Measurements from ENCODE around the gene MMP2. TPM values are rescaled to one million over a fixed set of nuclear protein-coding genes. Genes with fewer than 3 reads are reported as not detected.

MMP2 gene
- total RNA-seq, 8 experiments from 2014 or later = 7.4 to 741 (median 94.4) TPM

GRCh38 chr16:55471448-55472097, 7.4 kb upstream of the MMP2 start:
- H3K27ac ChIP-seq = no peak overlapping the region
- WGBS, 10 experiments = 0 to 100% (median 83%) methylated on average over 1 to 4 of the region's 4 CpGs; no CpG with 5 or more reads in 1 of the 10 experiments
- H3K4me1 ChIP-seq (replicated peaks in 1 of 2) = no peaks in the 10 kb centered on the region
- no peak overlapping the region for H3K4me3 ChIP-seq
- in situ Hi-C loops (cut with MboI; ENCODE audit: low pct_unique_long_range_greater_than_20kb in 2 of 9, low sequenced_read_pairs in 9 of 9, unreplicated experiment in 9 of 9) = loop anchor here in 7 of 9 experiments (25.0 kb wide), 3 partner anchors 91 to 366 kb away; partner anchors contain the start of genes CES1 (in 7 of the 7) and CAPNS2 (in 1 of the 7)
- peak in 2 of 8 experiments; percentile 41 to 52 for ATAC-seq (replicated peaks in 6 of 8)

GRCh38 chr16:55473587-55473986, 5.4 kb upstream of the MMP2 start:
- Histone ChIP-seq H3K27ac (no peak overlapping the region), H3K4me1 (replicated peaks in 1 of 2) (no peaks in the 10 kb centered on the region), H3K4me3 (no peak overlapping the region)
- in situ Hi-C loops (cut with MboI; ENCODE audit: low pct_unique_long_range_greater_than_20kb in 2 of 9, low sequenced_read_pairs in 9 of 9, unreplicated experiment in 9 of 9) = loop anchor here in 7 of 9 experiments (25.0 kb wide), 3 partner anchors 89 to 364 kb away; partner anchors contain the start of genes CES1 (in 7 of the 7) and CAPNS2 (in 1 of the 7)
- WGBS, 10 experiments = 90 to 100% (median 100%) methylated on average over 2 of the region's 2 CpGs; no CpG with 5 or more reads in 2 of the 10 experiments
- no peak for ATAC-seq (replicated peaks in 6 of 8)

- Histone ChIP-seq H3K27ac (no peak overlapping the region), H3K4me1 (replicated peaks in 1 of 2) (no peaks in the 10 kb centered on the region), H3K4me3 (no peak overlapping the region)
- WGBS, 10 experiments = 58 to 100% (median 77%) methylated on average over 1 to 2 of the region's 3 CpGs; no CpG with 5 or more reads in 4 of the 10 experiments
- in situ Hi-C loops (cut with MboI; ENCODE audit: low pct_unique_long_range_greater_than_20kb in 2 of 9, low sequenced_read_pairs in 9 of 9, unreplicated experiment in 9 of 9) = loop anchor here in 7 of 9 experiments (25.0 kb wide), 3 partner anchors 87 to 362 kb away; partner anchors contain the start of genes CES1 (in 7 of the 7) and CAPNS2 (in 1 of the 7)
- no peak for ATAC-seq (replicated peaks in 6 of 8)
Observed at GRCh38 chr16:55474821-55475220, 4.2 kb upstream of the MMP2 start.

- in situ Hi-C loops (cut with MboI; ENCODE audit: low pct_unique_long_range_greater_than_20kb in 2 of 9, low sequenced_read_pairs in 9 of 9, unreplicated experiment in 9 of 9) = no loop called here
- Histone ChIP-seq H3K27ac (no peak overlapping the region), H3K4me1 (replicated peaks in 1 of 2) (peaks cover 5% of the 10 kb centered on the region in 2 donors), H3K4me3 (no peak overlapping the region)
- peak in 1 of 8 experiments; percentile 51 for ATAC-seq (replicated peaks in 6 of 8)
- WGBS, 10 experiments = 13 to 76% (median 40%) methylated on average over 1 to 5 of the region's 5 CpGs; no CpG with 5 or more reads in 3 of the 10 experiments
Observed at GRCh38 chr16:55475919-55476318, 3.1 kb upstream of the MMP2 start.

GRCh38 chr16:55476625-55477533, 2.1 kb upstream of the MMP2 start:
- Histone ChIP-seq H3K4me3 (no peak overlapping the region), H3K27ac (no peak overlapping the region), H3K4me1 (replicated peaks in 1 of 2) (peaks cover 7 to 12% of the 10 kb centered on the region in 2 donors)
- no peak for ATAC-seq (replicated peaks in 6 of 8)
- WGBS, 10 experiments = 33 to 100% (median 87%) methylated on average over 1 to 5 of the region's 6 CpGs; no CpG with 5 or more reads in 2 of the 10 experiments
- in situ Hi-C loops (cut with MboI; ENCODE audit: low pct_unique_long_range_greater_than_20kb in 2 of 9, low sequenced_read_pairs in 9 of 9, unreplicated experiment in 9 of 9) = no loop called here

GRCh38 chr16:55477736-55478135, 1.3 kb upstream of the MMP2 start:
- WGBS, 10 experiments = 86 to 100% (median 100%) methylated on average over 1 to 3 of the region's 3 CpGs; no CpG with 5 or more reads in 3 of the 10 experiments
- Histone ChIP-seq H3K4me3 (no peak overlapping the region), H3K27ac (no peak overlapping the region), H3K4me1 (replicated peaks in 1 of 2) (peaks cover 7 to 12% of the 10 kb centered on the region in 2 donors)
- no peak for ATAC-seq (replicated peaks in 6 of 8)
- in situ Hi-C loops (cut with MboI; ENCODE audit: low pct_unique_long_range_greater_than_20kb in 2 of 9, low sequenced_read_pairs in 9 of 9, unreplicated experiment in 9 of 9) = no loop called here

GRCh38 chr16:55479430-55480140, 587 bp downstream of the MMP2 start:
- ATAC-seq (replicated peaks in 6 of 8) = peak; percentile 1 to 85 (median 76)
- peaks cover 7 to 12% of the 10 kb centered on the region in 2 donors for H3K4me1 ChIP-seq (replicated peaks in 1 of 2)
- H3K4me3 ChIP-seq = peak overlapping the region; percentile 38 to 76 (median 44)
- in situ Hi-C loops (cut with MboI; ENCODE audit: low pct_unique_long_range_greater_than_20kb in 2 of 9, low sequenced_read_pairs in 9 of 9, unreplicated experiment in 9 of 9) = no loop called here
- 0 to 11% (median 0%) methylated on average over 1 to 6 of the region's 41 CpGs; no CpG with 5 or more reads in 3 of the 10 experiments for WGBS, 10 experiments
- H3K27ac ChIP-seq = peak overlapping the region in 1 of 2 donors; percentile 67

- Histone ChIP-seq H3K4me1 (replicated peaks in 1 of 2) (peaks cover 7 to 12% of the 10 kb centered on the region in 2 donors), H3K4me3 (peak overlapping the region; percentile 38 to 76 (median 44)), H3K27ac (no peak overlapping the region)
- 0% methylated on average over 1 of the region's 25 CpGs; no CpG with 5 or more reads in 9 of the 10 experiments for WGBS, 10 experiments
- ATAC-seq (replicated peaks in 6 of 8) = peak; percentile 37 to 78 (median 62)
- in situ Hi-C loops (cut with MboI; ENCODE audit: low pct_unique_long_range_greater_than_20kb in 2 of 9, low sequenced_read_pairs in 9 of 9, unreplicated experiment in 9 of 9) = no loop called here
Observed at GRCh38 chr16:55480228-55480655, 1.2 kb downstream of the MMP2 start.

- in situ Hi-C loops (cut with MboI; ENCODE audit: low pct_unique_long_range_greater_than_20kb in 2 of 9, low sequenced_read_pairs in 9 of 9, unreplicated experiment in 9 of 9) = no loop called here
- WGBS, 10 experiments = 0 to 100% (median 30%) methylated on average over 1 to 3 of the region's 4 CpGs; no CpG with 5 or more reads in 2 of the 10 experiments
- ATAC-seq (replicated peaks in 6 of 8) = peak in 3 of 8 experiments; percentile 36 to 58 (median 52)
- peak overlapping the region in 2 of 5 donors; percentile 44 to 48 for H3K4me3 ChIP-seq
- H3K4me1 ChIP-seq (replicated peaks in 1 of 2) = peaks cover 7 to 12% of the 10 kb centered on the region in 2 donors
- H3K27ac ChIP-seq = no peak overlapping the region
Observed at GRCh38 chr16:55481023-55481422, 2.0 kb downstream of the MMP2 start.

- in situ Hi-C loops (cut with MboI; ENCODE audit: low pct_unique_long_range_greater_than_20kb in 2 of 9, low sequenced_read_pairs in 9 of 9, unreplicated experiment in 9 of 9) = no loop called here
- Histone ChIP-seq H3K4me1 (replicated peaks in 1 of 2) (peaks cover 7 to 12% of the 10 kb centered on the region in 2 donors), H3K27ac (no peak overlapping the region), H3K4me3 (no peak overlapping the region)
- 25 to 100% (median 88%) methylated on average over 1 to 2 of the region's 2 CpGs; no CpG with 5 or more reads in 2 of the 10 experiments for WGBS, 10 experiments
- ATAC-seq (replicated peaks in 6 of 8) = peak in 2 of 8 experiments; percentile 3 to 7
Observed at GRCh38 chr16:55482056-55482455, 3.1 kb downstream of the MMP2 start.

GRCh38 chr16:55487048-55487803, 8.2 kb downstream of the MMP2 start:
- 0 to 100% (median 89%) methylated on average over 1 to 10 of the region's 13 CpGs; no CpG with 5 or more reads in 2 of the 10 experiments for WGBS, 10 experiments
- no peak overlapping the region for H3K4me3 ChIP-seq
- peak in 2 of 8 experiments; percentile 6 to 42 for ATAC-seq (replicated peaks in 6 of 8)
- no peak overlapping the region for H3K27ac ChIP-seq
- no peaks in the 10 kb centered on the region for H3K4me1 ChIP-seq (replicated peaks in 1 of 2)
- in situ Hi-C loops (cut with MboI; ENCODE audit: low pct_unique_long_range_greater_than_20kb in 2 of 9, low sequenced_read_pairs in 9 of 9, unreplicated experiment in 9 of 9) = no loop called here
